ENCODE measurements around the gene SLC12A3. TPM values are rescaled to one million over a fixed set of nuclear protein-coding genes. Genes with fewer than 3 reads are reported as not detected.

Gene SLC12A3
- total and polyA plus RNA-seq, 12 donors = 0.03 to 0.06 TPM; not detected in 10

DNA sequence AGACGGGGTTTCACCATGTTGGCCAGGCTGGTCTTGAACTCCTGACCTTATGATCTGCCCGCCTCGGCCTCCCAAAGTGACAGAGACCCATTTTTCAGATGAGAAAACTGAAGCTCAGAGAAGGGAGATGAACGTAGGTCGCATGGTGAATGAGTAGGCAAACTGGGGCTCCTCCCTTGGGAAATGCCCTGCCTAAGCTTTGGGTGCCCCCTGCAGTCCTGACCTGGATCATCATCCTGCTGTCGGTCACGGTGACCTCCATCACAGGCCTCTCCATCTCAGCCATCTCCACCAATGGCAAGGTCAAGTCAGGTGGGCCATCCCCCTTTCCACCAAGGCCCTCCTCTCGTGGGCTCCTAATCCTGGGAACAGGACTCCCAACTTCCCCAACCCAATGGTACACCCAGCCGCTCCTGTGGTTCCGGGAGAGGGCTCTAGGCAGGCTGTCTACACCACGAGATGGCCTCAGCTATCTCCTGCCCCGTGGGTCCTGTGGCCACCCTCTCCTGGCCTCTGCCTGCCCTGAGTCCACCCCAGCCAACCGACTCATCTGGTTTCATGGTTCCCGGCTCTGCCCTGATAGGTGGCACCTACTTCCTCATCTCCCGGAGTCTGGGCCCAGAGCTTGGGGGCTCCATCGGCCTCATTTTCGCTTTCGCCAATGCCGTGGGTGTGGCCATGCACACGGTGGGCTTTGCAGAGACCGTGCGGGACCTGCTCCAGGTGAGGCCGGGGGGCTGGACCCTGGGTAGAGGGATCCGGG lies 4.7 kb downstream of the SLC12A3 start:
- Histone ChIP-seq H3K4me1 (replicated peaks in 1 of 2) (peaks cover 0 to 7% of the 10 kb centered on the region in 2 donors), H3K27me3 (no peaks in the 10 kb centered on the region), H3K27ac (no peak overlapping the region), H3K4me3 (no peak overlapping the region), H3K9me3 (replicated peaks in 1 of 3) (no peaks in the 10 kb centered on the region), H3K36me3 (replicated peaks in 1 of 2) (no peaks in the 10 kb centered on the region)
- 75 to 85% (median 82%) methylated on average over 14 to 24 of the region's 24 CpGs for WGBS, 4 donors
- no peak for DNase-seq
- TF ChIP-seq POLR2A (IDR thresholded peaks at IDR 0.05) = no peak
- TF ChIP-seq, protein P1, sequence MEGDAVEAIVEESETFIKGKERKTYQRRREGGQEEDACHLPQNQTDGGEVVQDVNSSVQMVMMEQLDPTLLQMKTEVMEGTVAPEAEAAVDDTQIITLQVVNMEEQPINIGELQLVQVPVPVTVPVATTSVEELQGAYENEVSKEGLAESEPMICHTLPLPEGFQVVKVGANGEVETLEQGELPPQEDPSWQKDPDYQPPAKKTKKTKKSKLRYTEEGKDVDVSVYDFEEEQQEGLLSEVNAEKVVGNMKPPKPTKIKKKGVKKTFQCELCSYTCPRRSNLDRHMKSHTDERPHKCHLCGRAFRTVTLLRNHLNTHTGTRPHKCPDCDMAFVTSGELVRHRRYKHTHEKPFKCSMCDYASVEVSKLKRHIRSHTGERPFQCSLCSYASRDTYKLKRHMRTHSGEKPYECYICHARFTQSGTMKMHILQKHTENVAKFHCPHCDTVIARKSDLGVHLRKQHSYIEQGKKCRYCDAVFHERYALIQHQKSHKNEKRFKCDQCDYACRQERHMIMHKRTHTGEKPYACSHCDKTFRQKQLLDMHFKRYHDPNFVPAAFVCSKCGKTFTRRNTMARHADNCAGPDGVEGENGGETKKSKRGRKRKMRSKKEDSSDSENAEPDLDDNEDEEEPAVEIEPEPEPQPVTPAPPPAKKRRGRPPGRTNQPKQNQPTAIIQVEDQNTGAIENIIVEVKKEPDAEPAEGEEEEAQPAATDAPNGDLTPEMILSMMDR (IDR thresholded peaks at IDR 0.05) = peak in 1 of 6 experiments; percentile 13
- intact Hi-C loops (cut with DNase I) = loop anchor here (5.0 to 10.0 kb wide), 3 partner anchors 83 to 185 kb away; no protein-coding TSS in a partner anchor

DNA sequence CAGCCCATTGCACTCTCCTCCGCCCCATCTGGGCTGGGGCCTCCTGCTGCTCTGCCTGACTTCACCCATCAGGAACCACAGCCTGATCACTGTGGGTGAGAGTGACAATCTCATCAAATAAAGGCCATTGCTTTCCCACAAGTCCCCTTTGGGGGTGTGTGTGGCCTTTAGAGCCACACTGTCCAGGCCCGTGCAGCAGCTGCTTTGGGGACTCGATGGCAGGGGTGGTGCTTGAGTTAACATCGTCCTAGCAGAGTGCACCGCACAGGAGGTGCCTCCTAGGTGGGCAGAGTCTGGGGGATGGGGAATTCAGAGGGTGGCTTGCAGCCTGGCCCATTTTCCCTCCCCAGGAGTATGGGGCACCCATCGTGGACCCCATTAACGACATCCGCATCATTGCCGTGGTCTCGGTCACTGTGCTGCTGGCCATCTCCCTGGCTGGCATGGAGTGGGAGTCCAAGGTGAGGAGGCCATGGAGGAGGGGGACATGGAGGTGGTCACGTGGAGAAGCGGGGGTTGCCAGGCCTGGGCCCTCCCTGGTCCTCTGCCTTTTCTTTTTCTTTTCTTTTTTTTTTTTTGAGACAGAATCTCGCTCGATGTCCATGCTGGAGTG lies 5.4 kb downstream of the SLC12A3 start:
- intact Hi-C loops (cut with DNase I) = no loop called here
- H3K4me1 ChIP-seq (replicated peaks in 1 of 2) = peaks cover 0 to 7% of the 10 kb centered on the region in 2 donors
- H3K4me3 ChIP-seq = no peak overlapping the region
- 94 to 97% (median 96%) methylated on average over 8 to 14 of the region's 14 CpGs for WGBS, 4 donors
- TF ChIP-seq, protein P1 (IDR thresholded peaks at IDR 0.05) = no peak
- no peak for TF ChIP-seq POLR2A (IDR thresholded peaks at IDR 0.05)
- no peak for DNase-seq
- no peaks in the 10 kb centered on the region for H3K27me3 ChIP-seq
- no peaks in the 10 kb centered on the region for H3K9me3 ChIP-seq (replicated peaks in 1 of 3)
- H3K27ac ChIP-seq = no peak overlapping the region
- H3K36me3 ChIP-seq (replicated peaks in 1 of 2) = no peaks in the 10 kb centered on the region

DNA sequence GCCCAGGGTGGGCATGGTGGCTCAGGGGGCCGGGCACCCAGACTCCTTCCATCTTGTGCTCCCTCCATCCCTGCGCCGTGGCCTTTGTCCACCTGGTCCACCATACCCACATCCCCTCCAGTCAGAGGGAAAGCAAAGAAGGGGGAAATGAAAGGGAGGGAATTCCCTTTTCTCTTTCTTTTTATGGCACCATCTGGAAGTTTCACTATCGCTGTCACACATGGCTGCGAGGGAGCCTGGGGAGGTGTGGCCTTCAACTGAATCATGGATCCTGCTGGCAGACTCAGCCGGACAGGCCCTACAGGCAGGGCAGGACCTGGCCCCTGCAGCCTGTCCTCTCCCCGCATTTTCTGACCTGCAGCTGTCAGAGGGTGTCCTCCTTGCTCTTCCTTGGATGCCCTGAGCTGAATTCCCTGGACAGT lies 6.2 kb downstream of the SLC12A3 start:
- intact Hi-C loops (cut with DNase I) = no loop called here
- DNase-seq = peak; percentile 45 to 78 (median 68)
- 44 to 58% (median 50%) methylated on average over 5 to 7 of the region's 7 CpGs for WGBS, 4 donors

DNA sequence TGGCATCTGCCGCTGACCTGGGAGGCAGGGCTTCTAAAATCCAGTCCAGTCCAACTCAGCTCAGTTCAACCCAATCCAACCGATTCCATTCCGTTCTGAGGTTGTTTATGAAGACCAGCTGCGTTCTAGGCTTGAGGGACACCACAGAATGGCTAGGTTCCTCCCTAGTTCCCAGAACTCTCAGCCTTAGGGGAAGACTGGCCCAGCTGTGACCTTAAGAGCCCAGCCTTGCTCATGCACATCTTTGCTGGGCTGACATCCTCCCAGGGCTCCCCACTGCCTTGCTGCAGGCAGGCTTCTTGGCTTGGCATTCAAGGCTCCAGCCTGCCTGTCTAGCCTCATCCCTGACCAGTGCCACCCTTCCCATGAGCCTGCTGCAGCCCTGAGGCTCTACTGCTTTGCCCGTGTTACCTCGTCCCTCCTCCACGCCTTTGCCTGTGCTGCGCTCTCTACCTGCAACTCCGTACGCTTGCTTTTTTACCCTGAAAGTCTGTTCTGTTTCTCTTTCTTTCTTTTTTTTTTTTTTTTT lies 7.9 kb downstream of the SLC12A3 start:
- no peaks in the 10 kb centered on the region for H3K4me1 ChIP-seq (replicated peaks in 1 of 2)
- H3K27me3 ChIP-seq = no peaks in the 10 kb centered on the region
- intact Hi-C loops (cut with DNase I) = no loop called here
- TF ChIP-seq, protein P1 (IDR thresholded peaks at IDR 0.05) = no peak
- no peak for TF ChIP-seq POLR2A (IDR thresholded peaks at IDR 0.05)
- 87 to 95% (median 90%) methylated on average over 9 to 10 of the region's 10 CpGs for WGBS, 4 donors
- H3K9me3 ChIP-seq (replicated peaks in 1 of 3) = no peaks in the 10 kb centered on the region
- no peak overlapping the region for H3K4me3 ChIP-seq
- DNase-seq = no peak
- no peaks in the 10 kb centered on the region for H3K36me3 ChIP-seq (replicated peaks in 1 of 2)
- H3K27ac ChIP-seq = no peak overlapping the region

More for the DNA sequence above, 6.2 kb downstream of the SLC12A3 start:
- Histone ChIP-seq H3K9me3 (replicated peaks in 1 of 3) (no peaks in the 10 kb centered on the region), H3K27ac (no peak overlapping the region), H3K36me3 (replicated peaks in 1 of 2) (no peaks in the 10 kb centered on the region), H3K4me3 (no peak overlapping the region), H3K27me3 (no peaks in the 10 kb centered on the region), H3K4me1 (replicated peaks in 1 of 2) (peaks cover 0 to 7% of the 10 kb centered on the region in 2 donors)
- TF ChIP-seq POLR2A (IDR thresholded peaks at IDR 0.05) = no peak
- TF ChIP-seq, protein P1 (IDR thresholded peaks at IDR 0.05) = no peak

Data from adrenal gland (tissue), 12 donors.